ENCODE data around the gene IL17RC. TPM values are rescaled to one million over a fixed set of nuclear protein-coding genes. Genes with fewer than 3 reads are reported as not detected.
A peak's percentile ranks its signal among the peaks of the same experiment; 100 is the strongest.

IL17RC gene
- total RNA-seq, 2 donors from 2014 or later: 40.7 to 60.3 TPM

GRCh38 chr3:9947025-9947995 lies 30.4 kb downstream of the IL17RC start:
- peak; percentile 27 to 81 (median 58) for TF ChIP-seq CTCF (IDR thresholded peaks at IDR 0.05)
- TF ChIP-seq POLR2A (IDR thresholded peaks at IDR 0.05): peak in 2 of 3 donors; percentile 23 to 41

GRCh38 chr3:9948586-9948985 lies 31.7 kb downstream of the IL17RC start:
- TF ChIP-seq CTCF (IDR thresholded peaks at IDR 0.05) (no peak), POLR2A (IDR thresholded peaks at IDR 0.05) (no peak)
- Histone ChIP-seq H3K27ac (no peak overlapping the region), H3K27me3 (no peaks in the 10 kb centered on the region), H3K9me3 (no peaks in the 10 kb centered on the region), H3K4me3 (no peak overlapping the region), H3K36me3 (replicated peaks in 1 of 2; ENCODE audit: insufficient read depth in 1 of 2, low read depth in 2 of 2) (no peaks in the 10 kb centered on the region), H3K4me1 (peaks cover 34% of the 10 kb centered on the region)
- DNase-seq (no peak), ATAC-seq (no peak)
- 81 to 82% methylated on average over 3 of the region's 3 CpGs for WGBS, 2 donors
- intact Hi-C loops (cut with DNase I): no loop called here

More at GRCh38 chr3:9947025-9947995, 30.4 kb downstream of the IL17RC start:
- 15 to 92% methylated on average over 5 to 74 of the region's 86 CpGs for WGBS, 2 donors
- Histone ChIP-seq H3K27ac (peak overlapping the region; percentile 68 to 89 (median 76)), H3K4me3 (peak overlapping the region; percentile 27 to 32), H3K4me1 (peaks cover 32% of the 10 kb centered on the region), H3K36me3 (replicated peaks in 1 of 2; ENCODE audit: insufficient read depth in 1 of 2, low read depth in 2 of 2) (no peaks in the 10 kb centered on the region), H3K9me3 (no peaks in the 10 kb centered on the region), H3K27me3 (no peaks in the 10 kb centered on the region)
- DNase-seq: peak; percentile 79 to 88 (median 88)
- intact Hi-C loops (cut with DNase I): no loop called here
- ATAC-seq: peak; percentile 84

GRCh38 chr3:9949115-9949514 lies 32.2 kb downstream of the IL17RC start:
- Histone ChIP-seq H3K4me3 (no peak overlapping the region), H3K36me3 (replicated peaks in 1 of 2; ENCODE audit: insufficient read depth in 1 of 2, low read depth in 2 of 2) (no peaks in the 10 kb centered on the region), H3K4me1 (peaks cover 34% of the 10 kb centered on the region), H3K9me3 (no peaks in the 10 kb centered on the region), H3K27me3 (no peaks in the 10 kb centered on the region), H3K27ac (no peak overlapping the region)
- DNase-seq: no peak
- 90% methylated on average over 6 of the region's 7 CpGs; no CpG with 5 or more reads in 1 of the 2 donors for WGBS, 2 donors
- no peak for ATAC-seq
- no peak for TF ChIP-seq POLR2A (IDR thresholded peaks at IDR 0.05)
- TF ChIP-seq CTCF (IDR thresholded peaks at IDR 0.05): no peak
- intact Hi-C loops (cut with DNase I): no loop called here

GRCh38 chr3:9949626-9950025 lies 32.7 kb downstream of the IL17RC start:
- H3K27ac ChIP-seq: no peak overlapping the region
- no peak for ATAC-seq
- H3K9me3 ChIP-seq: no peaks in the 10 kb centered on the region
- no peak for TF ChIP-seq CTCF (IDR thresholded peaks at IDR 0.05)
- no peak for TF ChIP-seq POLR2A (IDR thresholded peaks at IDR 0.05)
- no peak overlapping the region for H3K4me3 ChIP-seq
- WGBS, 2 donors: 76 to 83% methylated on average over 6 to 7 of the region's 9 CpGs
- peaks cover 34% of the 10 kb centered on the region for H3K4me1 ChIP-seq
- intact Hi-C loops (cut with DNase I): no loop called here
- no peaks in the 10 kb centered on the region for H3K36me3 ChIP-seq (replicated peaks in 1 of 2; ENCODE audit: insufficient read depth in 1 of 2, low read depth in 2 of 2)
- no peaks in the 10 kb centered on the region for H3K27me3 ChIP-seq
- DNase-seq: no peak

Measured in body of pancreas (tissue), 4 donors.